ENCODE data around the gene DPP6.

The DPP6 gene

DNA sequence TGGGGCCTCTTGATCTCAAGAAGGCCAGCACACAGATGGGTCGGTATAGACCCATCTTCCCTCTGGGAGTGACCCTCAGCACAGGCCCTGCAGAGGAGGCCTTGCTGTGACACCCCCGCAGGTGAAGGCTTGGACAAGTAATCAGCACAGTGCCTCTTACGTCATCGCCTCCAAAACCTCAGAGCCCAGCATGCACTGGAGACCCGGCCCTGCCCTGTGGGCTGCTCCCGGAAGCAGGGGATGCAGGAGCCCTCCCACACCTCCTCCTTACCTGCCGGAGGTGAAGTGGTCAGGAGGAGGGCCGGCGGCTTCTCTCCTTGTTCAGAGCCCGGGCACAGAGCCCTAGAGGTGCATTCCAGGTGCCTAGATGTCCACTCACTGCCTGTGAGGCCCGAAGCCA lies 829.3 kb downstream of the DPP6 start:
- DNase-seq (ENCODE audit: low read depth), result no peak

DNA sequence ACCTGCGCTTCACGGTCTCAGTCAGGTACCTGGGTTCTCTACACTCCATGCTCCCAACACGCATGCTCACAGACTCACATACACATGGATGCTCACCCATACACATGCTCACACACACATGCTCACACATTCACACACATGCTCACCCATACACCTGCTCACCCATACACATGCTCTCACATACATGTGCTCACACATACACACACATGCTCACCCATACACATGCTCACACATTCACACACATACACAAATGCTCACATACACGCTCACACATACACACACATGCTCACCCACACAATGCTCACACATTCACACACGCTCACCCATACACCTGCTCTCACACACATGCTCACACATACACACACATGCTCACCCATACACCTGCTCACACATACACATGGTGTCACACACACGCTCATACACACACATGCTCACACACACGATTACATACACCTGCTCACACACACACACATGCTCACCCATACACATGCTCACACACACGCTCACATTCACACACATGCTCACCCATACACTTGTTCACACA lies 830.8 kb downstream of the DPP6 start:
- DNase-seq (ENCODE audit: low read depth), result no peak

DNA sequence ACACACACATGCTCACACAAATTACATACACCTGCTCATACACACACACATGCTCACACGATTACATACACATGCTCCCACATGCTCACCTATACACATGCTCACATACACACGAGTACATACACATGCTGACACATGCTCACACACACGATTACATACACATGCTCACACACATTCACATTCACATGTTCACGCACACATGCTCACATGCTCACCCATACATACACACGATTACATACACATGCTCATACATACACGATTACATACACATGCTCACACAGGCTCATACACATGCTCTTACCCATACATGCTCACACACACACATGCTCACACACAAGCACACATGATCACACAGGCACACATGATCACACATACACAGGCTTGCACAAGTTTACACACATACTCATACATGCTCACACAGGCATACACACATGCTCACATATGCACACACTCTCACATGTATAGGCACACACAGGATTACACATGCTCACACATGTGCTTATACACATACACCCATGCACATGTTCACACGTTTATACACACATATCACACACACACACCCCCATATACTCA lies 832.2 kb downstream of the DPP6 start:
- no peak for DNase-seq (ENCODE audit: low read depth)

DNA sequence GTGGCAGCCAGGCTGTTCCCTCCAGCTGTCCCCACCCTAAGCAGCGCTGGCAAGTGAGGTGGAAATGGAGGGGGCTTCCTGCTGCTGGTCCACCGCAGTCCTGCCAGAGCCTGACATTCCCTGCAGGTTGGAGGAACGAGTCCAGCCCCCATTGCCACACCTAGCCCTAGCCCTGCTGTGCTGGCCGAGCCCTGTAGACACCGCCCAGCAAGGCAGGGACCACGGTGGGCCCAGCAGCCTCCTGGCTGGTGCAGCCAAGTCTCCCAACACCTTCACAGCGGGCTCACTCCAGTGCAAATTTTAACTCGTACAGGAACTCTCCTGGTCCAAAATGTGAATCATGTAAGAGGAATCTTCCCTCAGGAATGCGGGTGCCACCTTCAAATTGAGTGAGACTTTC lies 834.4 kb downstream of the DPP6 start:
- no peak for DNase-seq (ENCODE audit: low read depth)

DNA sequence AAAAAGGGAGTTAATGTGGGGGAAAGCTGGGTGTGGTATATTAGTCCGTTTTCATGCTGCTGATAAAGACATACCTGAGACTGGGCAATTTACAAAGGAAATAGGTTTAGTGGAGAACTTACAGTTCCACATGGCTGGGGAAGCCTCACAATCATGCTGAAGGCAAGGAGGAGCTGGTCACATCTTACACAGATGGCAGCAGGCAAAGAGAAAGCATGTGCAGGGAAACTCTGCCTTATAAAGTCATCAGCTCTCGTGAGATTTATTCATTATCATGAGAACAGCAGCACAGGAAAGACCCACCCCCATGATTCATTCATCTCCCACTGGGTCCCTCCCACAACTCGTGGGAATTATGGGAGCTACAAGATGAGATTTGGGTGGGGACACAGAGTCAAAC lies 836.5 kb downstream of the DPP6 start:
- no peak for DNase-seq (ENCODE audit: low read depth)

DNA sequence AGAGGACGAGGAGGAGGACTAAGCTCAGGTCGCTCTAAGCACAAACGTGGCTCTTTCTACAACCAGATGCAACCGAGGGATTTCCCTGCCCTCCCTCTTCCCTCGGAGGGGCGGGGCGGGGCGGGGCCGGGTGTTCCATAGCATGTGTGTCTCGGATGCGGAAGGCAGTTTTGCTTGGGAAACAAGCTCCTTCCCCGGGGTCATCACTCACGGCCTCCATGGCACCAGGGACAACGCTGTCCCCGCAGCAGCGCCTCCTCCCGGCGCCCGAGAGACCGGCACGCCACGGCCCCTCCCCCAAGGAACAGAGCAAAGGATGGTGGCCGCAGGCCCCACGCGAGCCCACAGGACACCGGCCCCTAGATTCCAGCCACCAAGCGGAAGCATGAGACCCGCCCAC lies 840.3 kb downstream of the DPP6 start:
- no peak for DNase-seq (ENCODE audit: low read depth)

DNA sequence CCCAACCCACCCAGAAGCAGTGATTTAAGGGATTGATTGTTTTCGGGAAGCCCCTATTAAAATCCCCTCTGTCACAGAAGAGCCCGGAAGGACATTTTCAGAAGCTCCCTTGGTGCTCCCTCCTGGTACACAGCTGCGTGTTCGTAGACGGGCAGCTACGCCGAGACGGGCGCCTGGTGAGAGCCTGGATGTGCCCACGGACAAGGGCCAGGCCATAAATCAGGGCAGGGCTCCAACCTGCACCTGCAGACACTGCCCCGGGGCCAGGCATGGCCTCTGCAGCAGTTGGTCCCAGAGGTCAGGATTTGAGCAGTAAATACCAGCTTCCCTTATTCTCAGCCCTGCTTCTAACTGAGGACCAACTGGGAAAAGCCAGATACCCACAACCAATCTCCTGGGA lies 843.9 kb downstream of the DPP6 start:
- no peak for DNase-seq (ENCODE audit: low read depth)

DNA sequence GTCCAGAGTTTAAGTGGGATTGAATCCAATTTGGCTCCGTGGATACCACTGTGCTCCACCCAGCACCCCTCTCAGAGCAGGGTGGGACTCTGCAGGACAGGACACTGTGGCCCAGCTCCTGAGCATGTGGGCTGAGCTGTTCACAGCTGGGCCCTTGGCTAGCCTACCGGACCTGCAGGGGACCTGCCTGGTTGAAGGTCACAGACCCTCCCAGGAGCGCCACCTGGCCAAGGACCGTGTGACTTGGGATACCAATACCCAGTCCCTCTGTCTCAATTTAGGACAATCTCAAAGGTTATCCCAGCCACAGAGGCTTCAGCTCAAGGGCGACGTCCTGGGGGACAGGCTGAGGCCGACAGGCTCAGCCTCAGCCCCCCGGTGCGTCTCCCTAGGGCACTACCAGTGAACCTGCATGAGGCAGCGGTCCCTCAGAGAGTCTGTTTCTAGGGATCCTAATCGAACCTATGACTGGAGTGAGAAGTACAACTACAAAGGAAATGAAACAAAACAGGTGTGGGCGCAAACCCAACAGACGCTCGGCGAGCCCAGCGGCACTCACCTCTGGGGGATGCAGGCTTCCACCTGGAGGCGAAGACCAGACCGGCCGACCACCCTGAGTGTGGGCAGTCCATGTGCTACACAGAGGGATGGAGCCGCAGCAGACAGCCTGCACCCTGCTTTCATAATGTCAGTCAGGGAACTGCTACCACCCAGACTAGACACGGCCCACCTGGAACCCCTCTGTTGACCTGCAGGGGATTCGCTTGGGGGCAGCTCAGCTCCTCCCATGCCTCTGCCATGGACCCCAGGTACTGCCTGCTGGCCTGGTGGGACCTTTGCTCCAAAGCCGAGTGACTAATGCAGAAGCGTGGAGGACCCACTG lies 847.0 kb downstream of the DPP6 start:
- DNase-seq (ENCODE audit: low read depth), result no peak

DNA sequence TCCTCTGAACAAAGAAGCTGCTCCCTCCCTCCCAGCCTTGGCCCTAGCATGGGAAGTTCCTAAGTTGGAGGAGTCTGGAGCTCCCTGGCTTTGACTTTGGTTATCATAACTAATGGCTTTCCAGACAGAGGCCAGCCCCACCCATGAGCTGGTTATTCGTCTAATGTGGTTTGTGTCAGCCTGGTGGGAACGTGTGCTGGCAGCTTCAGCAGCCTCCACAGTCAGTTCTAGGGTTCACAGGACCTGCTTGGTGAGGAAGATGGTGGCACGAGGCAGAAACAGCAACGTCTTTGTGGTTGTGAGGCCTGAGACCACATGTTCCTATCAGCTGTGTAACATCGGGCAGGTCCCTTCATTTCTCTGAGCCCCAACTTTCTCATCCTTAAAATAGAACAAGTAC lies 847.7 kb downstream of the DPP6 start:
- DNase-seq (ENCODE audit: low read depth), result no peak

DNA sequence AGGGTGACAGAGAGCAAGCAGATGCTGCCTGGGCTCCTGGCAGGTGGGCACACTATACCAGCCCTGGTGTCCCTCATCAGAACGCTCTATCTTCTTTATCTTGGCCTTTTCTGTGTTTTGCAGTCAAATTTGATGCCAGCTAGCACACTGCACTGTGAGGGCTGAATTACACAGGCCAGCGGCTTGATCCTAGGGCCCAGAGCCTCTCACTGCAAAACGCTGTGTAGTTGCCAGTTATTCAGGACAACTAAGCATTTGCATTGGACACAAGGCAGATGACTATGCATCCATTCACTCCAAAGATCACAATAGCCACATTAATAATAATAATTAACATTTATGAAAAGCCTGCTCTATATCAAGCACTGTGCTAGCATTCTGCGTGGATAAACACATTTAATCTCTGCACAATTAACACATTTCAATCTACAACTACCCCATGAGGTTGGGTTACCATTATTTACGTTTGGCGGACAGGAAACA lies 850.4 kb downstream of the DPP6 start:
- DNase-seq (ENCODE audit: low read depth), result no peak

DNA sequence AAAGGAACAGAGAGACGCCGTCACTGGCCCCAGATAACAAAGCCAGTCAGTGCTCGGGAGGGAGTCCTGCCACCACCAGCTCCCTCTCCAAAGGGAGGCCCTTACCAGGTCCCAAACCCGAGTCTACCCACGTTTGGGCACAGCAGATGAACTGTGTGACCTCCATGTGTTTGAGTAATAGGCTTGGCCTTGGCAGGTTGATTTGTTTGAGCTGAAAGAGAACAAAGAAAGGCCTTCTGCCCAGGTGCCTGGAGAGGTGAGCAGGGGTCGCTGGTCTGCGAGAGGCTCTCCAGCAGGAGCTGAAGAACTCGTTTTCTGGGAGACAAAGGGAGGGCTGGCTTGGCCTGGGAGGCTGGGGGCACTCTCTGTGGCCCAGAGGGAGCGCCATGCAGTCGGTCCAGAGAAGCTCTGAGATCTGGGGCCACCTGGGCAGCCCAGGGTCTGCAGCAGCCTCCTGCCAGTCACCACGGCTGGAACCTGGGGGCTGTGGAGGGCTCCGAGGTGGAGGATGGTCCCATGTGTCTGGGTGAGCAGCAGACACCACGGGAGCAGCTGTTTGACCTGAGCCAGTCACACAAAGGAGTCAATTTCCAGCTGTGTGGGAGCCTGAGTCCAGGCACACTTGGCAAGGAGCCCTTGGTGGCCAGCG lies 851.0 kb downstream of the DPP6 start:
- no peak for DNase-seq (ENCODE audit: low read depth)

DNA sequence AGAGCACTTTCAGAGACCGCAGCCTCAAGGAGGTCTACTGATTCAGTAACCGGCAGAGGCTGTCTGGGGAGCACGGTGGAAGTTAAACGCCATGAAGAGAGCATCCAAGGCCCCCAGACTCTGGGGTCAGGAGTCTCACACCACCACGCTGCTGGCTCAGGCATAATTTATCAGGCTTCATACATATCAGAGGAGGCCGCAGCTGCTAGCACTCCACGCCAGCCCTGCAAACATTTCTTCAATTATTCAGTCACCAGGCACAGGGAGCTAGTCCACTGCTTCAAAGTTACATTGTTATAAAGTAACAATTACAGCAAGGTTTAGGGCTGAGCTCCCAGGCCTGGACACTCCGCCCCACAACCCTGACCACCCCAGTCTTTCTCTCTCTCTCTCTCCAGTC lies 852.9 kb downstream of the DPP6 start:
- DNase-seq (ENCODE audit: low read depth), result no peak

DNA sequence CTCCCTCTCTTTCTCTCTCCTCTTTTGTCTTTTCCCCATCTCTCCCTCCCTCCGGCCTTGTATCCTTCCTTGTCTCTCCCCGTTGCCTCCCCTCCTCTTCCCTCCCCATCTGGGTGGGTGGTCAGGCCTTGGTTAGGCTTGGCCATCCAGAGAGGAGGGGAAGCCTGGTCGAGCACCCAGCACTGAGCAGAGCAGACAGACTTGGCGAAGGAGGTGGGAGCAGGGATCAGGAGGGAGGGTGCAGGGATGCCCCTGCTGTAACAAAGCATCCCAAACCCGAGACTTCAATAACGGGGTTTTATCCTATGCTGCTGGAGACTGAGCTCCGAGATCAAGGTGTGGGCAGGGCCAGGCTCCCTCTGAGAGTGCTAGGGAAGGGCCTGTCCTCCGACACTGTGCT lies 853.4 kb downstream of the DPP6 start:
- no peak for DNase-seq (ENCODE audit: low read depth)

DNA sequence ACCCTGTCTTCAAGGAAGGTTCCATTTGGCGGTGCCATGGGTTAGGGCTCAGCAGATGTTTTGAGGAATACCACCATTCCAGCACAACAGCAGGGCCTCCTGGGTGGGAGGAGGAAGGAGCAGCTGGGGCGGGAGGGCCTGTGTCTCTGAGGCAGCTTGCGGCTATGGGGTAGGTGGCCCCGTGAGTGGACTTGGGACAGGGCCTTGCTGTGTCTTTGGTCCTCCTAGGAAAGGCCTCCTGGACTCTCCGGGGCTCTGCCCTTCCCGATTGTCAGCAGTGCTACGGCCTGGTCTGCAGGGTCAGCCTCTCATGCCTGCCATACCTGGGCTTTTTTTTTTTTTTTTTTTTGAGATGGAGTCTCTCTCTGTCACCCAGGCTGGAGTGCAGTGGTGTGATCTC lies 854.0 kb downstream of the DPP6 start:
- DNase-seq (ENCODE audit: low read depth), result no peak

DNA sequence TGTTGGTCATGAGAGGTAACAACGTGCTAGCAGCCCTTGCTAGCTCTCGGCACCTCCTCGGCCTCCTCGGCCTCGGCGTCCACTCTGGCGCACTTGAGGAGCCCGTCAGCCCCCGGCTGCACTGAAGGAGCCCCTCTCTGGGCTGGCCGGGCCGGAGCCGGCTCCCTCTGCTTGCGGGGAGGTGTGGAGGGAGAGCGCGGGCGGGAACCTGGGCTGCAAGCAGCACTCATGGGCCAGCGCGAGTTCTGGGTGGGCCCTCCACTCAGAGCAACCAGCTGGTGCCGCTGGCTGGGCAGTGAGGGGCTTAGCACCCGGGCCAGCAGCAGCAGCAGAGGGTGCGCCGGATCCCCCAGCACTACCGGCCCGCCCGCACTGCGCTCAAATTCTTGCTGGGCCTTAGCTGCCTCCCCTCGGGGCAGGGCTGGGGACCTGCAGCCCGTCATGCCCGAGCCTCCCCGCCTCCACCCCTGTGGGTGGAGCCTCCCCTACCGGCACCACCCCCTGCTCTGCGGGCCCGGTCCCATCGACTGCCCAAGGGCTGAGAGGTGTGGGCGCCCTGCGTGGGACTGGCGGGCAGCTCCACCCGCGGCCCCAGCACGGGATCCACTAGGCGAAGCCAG lies 854.6 kb downstream of the DPP6 start:
- DNase-seq (ENCODE audit: low read depth), result no peak

DNA sequence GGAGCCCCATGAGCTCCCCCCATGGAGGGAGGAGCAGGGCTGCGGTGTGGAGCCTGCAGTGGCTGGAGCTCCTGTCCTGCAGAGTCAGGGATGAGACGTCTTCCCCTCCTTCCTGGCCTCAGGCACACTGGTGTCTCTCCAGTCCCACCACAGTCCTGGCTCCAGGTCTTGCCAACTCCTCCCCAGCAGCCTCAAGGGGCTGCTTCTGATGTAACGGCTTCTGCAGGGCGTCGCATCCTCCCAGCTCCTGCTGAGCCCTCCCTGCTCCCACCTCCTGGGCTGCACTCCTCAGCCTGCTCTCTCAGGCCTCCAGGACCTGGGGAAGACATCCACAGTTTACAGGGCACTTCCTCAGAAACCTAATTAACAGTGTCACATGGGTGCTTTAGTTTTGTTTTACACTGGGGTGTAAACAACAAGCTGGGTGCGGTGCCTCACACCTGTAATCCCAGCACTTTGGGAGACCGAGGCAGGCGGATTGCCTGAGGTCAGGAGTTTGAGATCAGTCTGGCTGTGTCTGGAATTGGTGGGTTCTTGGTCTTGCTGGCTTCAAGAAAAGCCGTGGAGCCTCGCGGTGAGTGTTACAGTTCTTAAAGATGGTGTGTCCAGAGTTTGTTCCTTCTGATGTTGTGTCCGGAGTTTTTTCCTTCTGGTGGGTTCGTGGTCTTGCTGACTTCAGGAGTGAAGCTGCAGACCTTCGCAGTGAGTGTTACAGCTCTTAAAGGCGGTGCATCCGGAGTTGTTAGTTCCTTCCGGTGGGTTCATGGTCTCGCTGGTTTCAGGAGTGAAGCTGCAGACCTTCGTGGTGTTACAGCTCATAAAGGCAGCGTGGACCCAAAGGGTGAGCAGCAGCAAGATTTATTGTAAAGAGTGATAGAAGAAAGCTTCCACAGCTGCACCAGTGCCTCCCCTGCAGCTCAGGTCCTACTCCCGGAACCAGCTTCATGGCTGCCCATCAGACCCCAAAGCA lies 855.7 kb downstream of the DPP6 start:
- no peak for DNase-seq (ENCODE audit: low read depth)

DNA sequence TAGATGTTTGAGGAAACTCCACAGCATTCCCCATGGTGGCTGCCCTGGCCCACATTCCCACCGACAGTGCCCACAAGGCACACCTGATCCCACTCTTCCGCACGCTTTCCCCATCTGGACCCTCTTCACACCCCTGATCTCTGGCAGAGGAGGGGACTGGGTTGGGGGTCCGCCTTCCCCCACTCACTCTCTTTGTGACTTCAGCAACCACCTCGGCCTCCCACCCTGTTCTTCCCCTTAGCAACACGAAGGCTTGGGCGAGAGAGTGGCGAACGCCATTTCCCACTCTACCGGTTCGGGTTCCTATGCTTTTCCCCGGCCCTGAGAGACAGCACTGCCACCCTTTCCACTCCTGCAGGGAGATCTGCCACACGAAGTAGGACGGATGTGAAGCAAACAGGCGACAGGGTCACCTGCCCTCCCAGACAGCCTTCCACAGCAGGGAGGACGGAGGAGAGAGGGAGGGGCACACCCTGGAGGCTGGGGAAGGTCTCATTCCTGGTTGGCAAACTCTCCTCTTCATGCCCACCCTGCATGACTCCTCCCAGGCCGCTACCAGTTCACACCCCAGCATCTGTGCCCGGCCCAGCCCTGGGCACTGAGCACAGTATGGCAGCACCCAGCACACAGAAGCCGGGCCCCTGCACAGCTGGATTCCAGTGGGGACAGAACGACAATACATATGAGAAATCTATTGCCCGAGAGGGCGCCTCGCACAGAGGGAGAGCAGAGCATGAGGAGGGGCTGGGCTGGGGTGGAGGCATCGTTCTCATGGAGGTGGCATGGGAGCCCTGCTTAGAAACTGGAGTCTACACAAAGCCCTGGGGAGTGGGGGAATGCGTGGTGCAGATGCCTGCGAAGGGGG lies 857.3 kb downstream of the DPP6 start:
- no peak for DNase-seq (ENCODE audit: low read depth)

DNA sequence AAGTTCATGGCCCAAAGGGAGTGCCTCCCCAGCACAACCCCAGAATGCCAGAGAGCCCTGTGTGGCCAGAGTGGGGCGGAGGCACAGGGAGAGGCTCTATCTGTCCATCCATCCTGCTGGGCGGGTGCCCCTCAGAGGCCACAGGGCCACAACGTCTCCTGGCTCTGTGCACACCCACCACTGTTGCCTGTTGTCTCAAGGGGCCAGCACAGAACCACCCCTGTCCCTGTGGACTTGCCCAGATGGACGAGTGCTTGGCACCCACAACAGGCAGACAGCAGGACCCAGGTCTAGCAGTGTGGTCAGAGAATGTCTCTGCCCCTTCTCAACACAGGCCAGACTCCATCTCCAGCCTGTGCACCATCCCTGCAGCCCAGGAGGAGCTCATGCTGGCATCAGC lies 857.9 kb downstream of the DPP6 start:
- no peak for DNase-seq (ENCODE audit: low read depth)

DNA sequence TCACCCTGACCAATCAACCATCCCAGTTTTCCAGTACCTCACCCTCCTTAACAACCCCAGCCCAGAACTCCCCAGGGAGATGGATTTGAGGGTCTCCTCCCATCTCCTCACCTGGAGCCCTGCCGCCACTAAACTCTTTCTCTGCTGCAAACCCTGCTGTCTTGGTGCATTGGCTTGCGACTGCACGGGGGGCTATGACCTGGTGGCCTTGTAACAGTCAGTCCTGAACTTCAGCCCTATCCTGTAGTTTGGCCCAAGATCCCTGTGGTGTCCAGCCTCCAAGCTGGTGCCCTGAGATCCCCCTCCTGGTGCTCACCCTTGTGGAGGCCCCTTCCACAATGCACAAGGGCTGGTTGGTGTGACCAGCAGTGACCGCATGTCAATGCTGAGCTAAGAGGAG lies 858.8 kb downstream of the DPP6 start:
- DNase-seq (ENCODE audit: low read depth), result no peak

DNA sequence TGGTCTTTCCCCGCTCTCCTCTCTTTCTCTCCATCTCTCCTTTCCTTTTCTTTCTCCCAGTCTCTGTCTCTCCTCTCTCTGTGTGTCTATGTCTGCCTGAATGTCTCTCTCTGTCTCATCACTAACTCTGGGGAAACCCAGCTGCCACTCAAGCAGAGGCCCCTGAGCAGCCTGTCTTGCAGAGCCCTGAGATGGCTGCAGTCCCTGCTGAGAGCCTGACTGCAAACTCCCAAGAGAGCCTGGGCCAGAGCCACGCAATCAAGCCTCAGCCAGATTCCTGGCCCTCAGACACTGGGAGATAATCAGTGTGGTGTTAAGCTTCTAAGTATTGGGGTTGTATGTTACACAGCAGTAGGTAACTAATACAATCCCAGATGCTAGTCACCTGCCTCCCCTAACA lies 859.2 kb downstream of the DPP6 start:
- DNase-seq (ENCODE audit: low read depth), result no peak

Data from stimulated activated CD8-positive, alpha-beta memory T cell treated with anti-CD3 and anti-CD28 coated beads, Interleukin-12 subunit alpha, Interleukin-12 subunit beta, amount 100 ng/mL, for 1 hour (primary cell).